Type B pancreatic cell (in vitro differentiated cells): Measurements from ENCODE around the gene FBXO3. TPM values are rescaled to one million over a fixed set of nuclear protein-coding genes. Genes with fewer than 3 reads are reported as not detected.

Experiments used
- DNase-seq: peaks from one replicate; pipeline ENCODE4 v3.0.0; 2021; ENCODE audit warnings: mixed read lengths; ENCODE audit not compliant: unreplicated experiment; ENCODE audit errors: extremely low spot score
- H3K27ac Mint-ChIP-seq: 2 replicates; pipeline ENCODE4 v1.8.0; 2021; ENCODE audit warnings: mild to moderate bottlenecking, mixed read lengths
- H3K27me3 Mint-ChIP-seq: 2 replicates; pipeline ENCODE4 v1.8.0; 2021; ENCODE audit warnings: mixed read lengths
- H3K36me3 Mint-ChIP-seq: 2 replicates; pipeline ENCODE4 v1.8.0; 2021; ENCODE audit warnings: mixed read lengths
- H3K4me1 Mint-ChIP-seq: one replicate; pipeline ENCODE4 v1.8.0; 2021; ENCODE audit warnings: mixed read lengths; ENCODE audit not compliant: unreplicated experiment
- H3K4me3 Mint-ChIP-seq: 2 replicates; pipeline ENCODE4 v1.8.0; 2021; ENCODE audit warnings: mild to moderate bottlenecking, mixed read lengths
- H3K9me3 Mint-ChIP-seq: 2 replicates; pipeline ENCODE4 v1.8.0; 2021; ENCODE audit warnings: mixed read lengths
- CTCF ChIP-seq: fragments of 200-600 bp; sonication (generic); conservative IDR thresholded peaks from 2 replicates; pipeline ENCODE4 v1.5.0; 2021; ENCODE audit warnings: antibody characterized with exemption, mild to moderate bottlenecking
- total RNA-seq: library from RNA; stranded (reverse); gene quantifications from 2 replicates; pipeline ENCODE4 v1.2.1, GENCODE V29; 2021; ENCODE audit warnings: low replicate concordance

The FBXO3 gene
- total RNA-seq, 1 donor from 2014 or later = 29.3 TPM

- H3K36me3 Mint-ChIP-seq = no peaks in the 10 kb centered on the region
- peak overlapping the region; percentile 84 for H3K4me3 Mint-ChIP-seq
- no peak for TF ChIP-seq CTCF
- H3K9me3 Mint-ChIP-seq = no peaks in the 10 kb centered on the region
- peak overlapping the region; percentile 35 for H3K27ac Mint-ChIP-seq
- H3K27me3 Mint-ChIP-seq = peaks cover 14% of the 10 kb centered on the region
- H3K4me1 Mint-ChIP-seq = peaks cover 13% of the 10 kb centered on the region
- DNase-seq = no peak
These were observed 74.2 kb downstream of the FBXO3 start for GRCh38 chr11:33700063-33700501.

GRCh38 chr11:33699515-33700062 lies 74.7 kb downstream of the FBXO3 start:
- H3K4me3 Mint-ChIP-seq = peak overlapping the region; percentile 84
- peaks cover 13% of the 10 kb centered on the region for H3K4me1 Mint-ChIP-seq
- peaks cover 14% of the 10 kb centered on the region for H3K27me3 Mint-ChIP-seq
- DNase-seq = no peak
- peak overlapping the region; percentile 35 for H3K27ac Mint-ChIP-seq
- no peak for TF ChIP-seq CTCF
- no peaks in the 10 kb centered on the region for H3K9me3 Mint-ChIP-seq
- H3K36me3 Mint-ChIP-seq = no peaks in the 10 kb centered on the region

- H3K4me1 Mint-ChIP-seq = peaks cover 13% of the 10 kb centered on the region
These were observed 75.4 kb downstream of the FBXO3 start for GRCh38 chr11:33698921-33699320.

GRCh38 chr11:33697997-33698396 lies 76.3 kb downstream of the FBXO3 start:
- H3K27me3 Mint-ChIP-seq = peaks cover 14% of the 10 kb centered on the region
- no peak for DNase-seq
- no peak overlapping the region for H3K4me3 Mint-ChIP-seq
- no peak overlapping the region for H3K27ac Mint-ChIP-seq
- peaks cover 19% of the 10 kb centered on the region for H3K4me1 Mint-ChIP-seq
- no peaks in the 10 kb centered on the region for H3K9me3 Mint-ChIP-seq
- H3K36me3 Mint-ChIP-seq = no peaks in the 10 kb centered on the region
- no peak for TF ChIP-seq CTCF

More at GRCh38 chr11:33698921-33699320, 75.4 kb downstream of the FBXO3 start:
- Mint-ChIP-seq H3K27ac (no peak overlapping the region), H3K4me3 (peak overlapping the region; percentile 79), H3K27me3 (peaks cover 14% of the 10 kb centered on the region), H3K36me3 (no peaks in the 10 kb centered on the region), H3K9me3 (no peaks in the 10 kb centered on the region)
- no peak for DNase-seq
- no peak for TF ChIP-seq CTCF

GRCh38 chr11:33696931-33697638 lies 77.2 kb downstream of the FBXO3 start:
- peak overlapping the region; percentile 17 for H3K27ac Mint-ChIP-seq
- peaks cover 14% of the 10 kb centered on the region for H3K27me3 Mint-ChIP-seq
- H3K36me3 Mint-ChIP-seq = no peaks in the 10 kb centered on the region
- no peaks in the 10 kb centered on the region for H3K9me3 Mint-ChIP-seq
- no peak for DNase-seq
- H3K4me3 Mint-ChIP-seq = no peak overlapping the region
- TF ChIP-seq CTCF = no peak
- peaks cover 27% of the 10 kb centered on the region for H3K4me1 Mint-ChIP-seq
